Measurements from ENCODE around the gene ADAMTS17.

DNA sequence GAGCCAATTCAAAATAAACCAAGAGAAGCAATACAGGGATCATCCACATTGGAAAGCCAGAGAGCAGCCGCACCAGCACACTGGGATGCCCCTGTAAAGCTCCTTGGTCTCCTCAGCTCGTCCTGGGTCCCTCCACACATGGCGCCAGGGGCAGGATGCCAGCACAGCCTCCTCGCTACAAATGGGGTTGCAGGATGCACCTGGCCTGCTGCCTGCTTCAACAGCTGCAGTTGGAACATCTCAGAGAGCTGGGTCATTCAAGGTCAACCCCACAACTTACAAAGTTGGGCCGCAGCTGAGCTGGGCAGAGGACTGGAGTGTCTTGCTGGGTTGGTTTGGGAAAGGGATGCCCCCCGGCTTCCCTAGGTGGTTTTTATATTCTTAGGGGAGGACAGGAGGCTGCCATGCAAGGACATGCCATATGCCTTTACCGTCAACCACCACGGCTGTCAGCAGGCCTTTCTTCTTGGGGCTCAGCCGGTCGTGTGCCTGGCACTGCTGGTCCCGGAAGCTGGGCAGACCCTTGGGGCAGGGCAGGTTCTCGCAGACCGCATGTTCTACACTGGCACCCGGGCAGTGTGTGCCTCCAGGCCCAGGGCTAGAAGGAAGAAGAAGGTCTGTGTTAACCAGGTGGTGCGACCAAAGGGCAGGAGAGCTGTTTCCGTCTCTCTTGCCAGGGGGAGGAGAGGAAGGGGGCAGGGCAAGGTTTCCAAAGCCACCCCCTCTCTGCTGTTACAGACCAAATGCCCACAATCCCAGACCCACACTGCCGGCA, 225.2 kb downstream of the ADAMTS17 start:
- TF ChIP-seq, protein P1, sequence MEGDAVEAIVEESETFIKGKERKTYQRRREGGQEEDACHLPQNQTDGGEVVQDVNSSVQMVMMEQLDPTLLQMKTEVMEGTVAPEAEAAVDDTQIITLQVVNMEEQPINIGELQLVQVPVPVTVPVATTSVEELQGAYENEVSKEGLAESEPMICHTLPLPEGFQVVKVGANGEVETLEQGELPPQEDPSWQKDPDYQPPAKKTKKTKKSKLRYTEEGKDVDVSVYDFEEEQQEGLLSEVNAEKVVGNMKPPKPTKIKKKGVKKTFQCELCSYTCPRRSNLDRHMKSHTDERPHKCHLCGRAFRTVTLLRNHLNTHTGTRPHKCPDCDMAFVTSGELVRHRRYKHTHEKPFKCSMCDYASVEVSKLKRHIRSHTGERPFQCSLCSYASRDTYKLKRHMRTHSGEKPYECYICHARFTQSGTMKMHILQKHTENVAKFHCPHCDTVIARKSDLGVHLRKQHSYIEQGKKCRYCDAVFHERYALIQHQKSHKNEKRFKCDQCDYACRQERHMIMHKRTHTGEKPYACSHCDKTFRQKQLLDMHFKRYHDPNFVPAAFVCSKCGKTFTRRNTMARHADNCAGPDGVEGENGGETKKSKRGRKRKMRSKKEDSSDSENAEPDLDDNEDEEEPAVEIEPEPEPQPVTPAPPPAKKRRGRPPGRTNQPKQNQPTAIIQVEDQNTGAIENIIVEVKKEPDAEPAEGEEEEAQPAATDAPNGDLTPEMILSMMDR (conservative IDR thresholded peaks at IDR 0.05; ENCODE audit: low read depth, low read length), result no peak
- TF ChIP-seq EZH2 (IDR thresholded peaks at IDR 0.05; ENCODE audit: borderline replicate concordance, low read depth, low read length, poor library complexity, severe bottlenecking), result no peak
